OCI-LY1 (cell line): ENCODE data around the gene FERMT1.

Experiments
- CTCF ChIP-seq: fragments of 200-600 bp; sonication (generic), shearing (Covaris generic); IDR thresholded peaks from 2 replicates; pipeline ENCODE4 v1.5.1; 2017; ENCODE audit warnings: mild to moderate bottlenecking, antibody characterized with exemption, low read length, moderate library complexity, mixed read lengths
- EZH2 ChIP-seq: fragments of 200-600 bp; sonication (generic), shearing (Covaris generic); IDR thresholded peaks from 2 replicates; pipeline ENCODE4 v1.8.0; 2017; ENCODE audit warnings: borderline replicate concordance, mixed run types, mild to moderate bottlenecking, antibody characterized with exemption, low read length, moderate library complexity, mixed read lengths

GRCh38 chr20:6074145-6074561 is 48.7 kb downstream of the FERMT1 start:
- TF ChIP-seq CTCF (peak; percentile 51), EZH2 (no peak)
